HG03342 (cell line): ENCODE measurements around the gene PIAS4.

Experiments
- ATAC-seq: cut with Tn5 transposase; IDR thresholded peaks from one replicate; pipeline ENCODE4 v1.9.1; 2021; ENCODE audit warnings: mild to moderate bottlenecking, moderate library complexity; ENCODE audit not compliant: unreplicated experiment

Gene PIAS4

DNA sequence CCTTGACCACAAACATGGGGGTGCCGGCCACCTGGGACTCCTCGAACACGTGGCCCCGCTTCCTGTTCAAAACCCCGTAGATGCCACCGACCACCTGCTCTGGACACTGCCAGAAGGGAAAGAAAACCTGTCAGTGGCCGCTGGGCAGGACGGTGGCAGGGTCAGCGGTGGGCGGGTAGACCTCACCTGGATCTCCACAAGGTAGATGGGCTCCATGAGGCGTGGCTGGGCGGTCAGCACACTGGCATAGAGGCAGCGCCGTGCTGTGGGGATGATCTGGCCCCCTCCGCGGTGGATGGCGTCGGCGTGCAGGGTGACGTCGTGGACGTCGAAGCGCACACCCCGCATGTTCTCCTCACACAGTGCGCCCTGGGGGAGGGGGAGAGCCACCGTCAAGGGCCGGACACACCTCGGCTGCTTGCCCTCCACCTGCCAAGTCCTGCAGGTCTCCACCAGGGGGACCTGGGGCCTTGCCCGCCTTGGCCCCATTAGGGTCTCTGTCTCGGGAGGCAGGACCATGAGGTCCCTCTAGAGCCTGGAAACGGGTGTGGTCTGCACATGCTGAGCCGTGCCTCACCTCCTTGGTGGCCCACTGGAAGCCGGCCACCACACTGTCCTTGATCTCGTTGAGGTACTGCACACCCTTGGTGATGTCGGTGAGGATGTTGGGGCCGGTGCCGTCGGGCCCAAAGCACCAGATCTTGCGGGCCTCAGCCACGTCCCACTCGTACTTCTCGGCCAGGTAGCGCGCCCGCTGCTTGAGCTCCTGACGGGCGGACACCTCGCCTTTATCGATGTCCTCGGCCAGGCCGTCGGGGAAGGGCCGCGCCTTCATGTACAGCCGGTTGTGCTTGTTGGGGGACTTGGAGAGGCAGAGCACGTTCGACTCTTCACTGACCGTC is 30.0 kb upstream of the PIAS4 start:
- ATAC-seq = no peak

DNA sequence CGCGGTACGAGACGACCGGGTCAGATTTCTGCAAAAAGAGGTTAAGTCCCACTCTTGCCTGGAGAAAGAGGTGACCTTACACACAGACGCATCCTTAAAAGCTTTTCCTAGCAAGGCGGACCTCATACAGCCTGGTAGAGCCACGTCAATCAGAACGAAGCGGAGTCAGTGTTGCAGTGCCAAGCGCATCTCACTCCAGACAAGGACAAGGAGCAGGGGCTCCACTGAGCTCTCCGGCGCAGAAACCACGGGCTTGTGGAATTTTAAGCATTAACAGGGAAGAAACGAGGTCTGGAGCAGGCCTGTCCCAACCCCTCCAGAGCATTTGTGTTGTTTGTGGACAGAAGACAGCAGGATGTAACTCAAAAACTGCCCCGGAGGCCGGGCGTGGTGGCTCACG is 29.4 kb upstream of the PIAS4 start:
- ATAC-seq = no peak

DNA sequence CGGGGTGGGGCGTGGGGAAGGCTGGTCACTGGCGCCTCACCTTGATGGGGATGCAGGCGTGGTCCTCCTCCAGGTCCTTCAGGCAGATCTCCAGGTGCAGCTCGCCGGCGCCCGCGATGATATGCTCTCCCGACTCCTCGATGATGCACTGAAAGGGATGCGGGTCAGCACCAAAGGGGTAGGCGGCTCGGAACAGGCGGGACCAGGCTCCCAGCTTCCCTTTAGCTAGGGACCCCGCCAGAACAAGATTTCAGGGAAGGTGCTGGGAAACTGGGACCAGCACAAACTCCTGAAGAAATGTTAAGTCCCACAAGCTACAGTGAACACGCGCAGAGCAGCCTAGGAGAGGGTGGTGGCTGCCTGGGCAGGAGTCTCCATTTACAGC is 28.3 kb upstream of the PIAS4 start:
- ATAC-seq = no peak

DNA sequence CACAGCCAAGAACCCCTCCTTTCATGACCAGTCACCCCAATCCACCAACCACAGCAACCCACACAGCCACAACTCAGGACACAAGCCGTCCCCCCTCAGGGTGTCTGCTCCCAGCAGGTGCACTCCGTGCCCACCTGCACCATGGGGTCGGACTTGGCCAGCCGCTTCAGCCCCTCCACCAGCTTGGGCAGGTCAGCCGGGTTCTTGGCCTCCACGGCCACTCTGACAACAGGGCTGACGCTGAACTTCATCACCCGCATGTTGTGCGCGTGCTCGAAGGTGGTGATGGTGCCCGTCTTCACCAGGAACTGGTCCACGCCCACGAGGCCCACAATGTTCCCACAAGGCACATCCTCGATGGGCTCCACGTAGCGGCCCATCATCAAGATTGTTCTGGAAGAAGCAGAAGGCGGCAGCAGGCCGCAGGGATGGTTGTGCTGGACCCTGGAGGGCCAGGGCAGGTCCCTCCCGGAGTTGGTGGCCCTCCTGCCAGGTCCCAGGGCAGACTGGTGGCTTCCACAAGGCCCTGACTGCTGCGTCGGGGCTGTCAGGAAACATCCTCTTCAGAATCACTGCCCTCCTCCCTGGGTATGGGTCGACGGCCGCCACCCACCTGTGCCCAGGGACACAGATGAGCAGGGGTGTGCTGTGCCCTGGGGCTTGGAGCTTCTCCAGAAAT is 27.7 kb upstream of the PIAS4 start:
- no peak for ATAC-seq

DNA sequence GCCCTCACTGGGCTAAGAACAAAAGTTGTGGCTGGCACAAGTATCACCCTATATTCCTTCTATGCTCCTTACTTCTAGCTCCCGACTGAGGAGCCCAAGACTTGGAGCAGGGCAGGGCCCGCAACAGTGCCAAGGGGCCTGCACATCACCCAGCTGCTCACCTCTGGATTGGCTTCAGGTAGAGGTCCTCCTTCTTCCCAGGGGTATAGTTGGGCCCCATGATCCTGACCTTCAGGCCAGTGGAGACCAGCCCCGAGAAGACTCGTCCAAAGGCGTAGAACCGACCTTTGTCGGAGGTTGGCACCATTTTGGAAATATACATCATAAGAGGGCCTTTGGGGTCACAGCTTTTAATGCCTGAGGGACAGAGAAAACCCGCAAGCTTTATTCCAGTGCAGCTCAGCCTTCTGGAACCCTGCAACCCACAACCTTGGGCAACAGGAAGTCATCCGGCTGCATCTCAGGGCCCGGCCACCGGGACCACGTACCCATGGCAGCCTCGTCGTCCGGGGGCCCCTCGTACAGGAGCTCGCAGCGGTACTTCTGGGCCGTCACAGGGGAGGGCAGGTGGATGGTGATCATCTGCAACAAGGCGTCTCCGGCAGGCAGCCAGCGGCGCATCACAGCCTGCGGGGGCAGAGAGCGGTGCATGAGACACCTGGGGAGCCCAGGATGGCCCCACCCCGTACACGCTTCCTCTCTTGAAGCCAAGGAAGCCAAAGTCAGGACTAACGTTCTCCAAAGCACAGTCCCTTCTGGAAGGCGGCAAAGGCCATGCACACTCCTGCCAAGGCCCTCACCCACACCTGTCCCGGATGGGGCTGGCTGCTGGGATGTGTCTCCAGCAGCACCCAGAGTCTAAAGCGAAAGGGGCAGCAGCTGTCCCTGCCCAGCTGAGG is 26.9 kb upstream of the PIAS4 start:
- no peak for ATAC-seq

DNA sequence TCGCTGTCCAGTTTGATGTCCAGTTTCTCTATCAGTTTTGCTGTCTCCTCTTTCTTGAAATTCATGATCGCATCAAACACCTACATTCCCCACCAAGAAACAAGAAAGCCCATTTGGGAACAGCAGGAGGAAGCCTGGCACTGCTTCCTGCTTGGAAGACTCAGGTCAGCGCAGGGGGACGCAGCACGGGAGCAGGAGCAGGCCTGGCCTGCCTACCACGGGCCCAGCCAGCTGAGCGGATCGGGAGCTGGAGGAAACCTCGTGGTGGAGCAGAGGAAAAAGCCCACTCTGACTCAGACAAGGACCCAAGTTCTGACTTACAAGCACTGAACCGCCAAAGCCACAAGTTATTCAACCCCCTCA is 26.2 kb upstream of the PIAS4 start:
- ATAC-seq = no peak

DNA sequence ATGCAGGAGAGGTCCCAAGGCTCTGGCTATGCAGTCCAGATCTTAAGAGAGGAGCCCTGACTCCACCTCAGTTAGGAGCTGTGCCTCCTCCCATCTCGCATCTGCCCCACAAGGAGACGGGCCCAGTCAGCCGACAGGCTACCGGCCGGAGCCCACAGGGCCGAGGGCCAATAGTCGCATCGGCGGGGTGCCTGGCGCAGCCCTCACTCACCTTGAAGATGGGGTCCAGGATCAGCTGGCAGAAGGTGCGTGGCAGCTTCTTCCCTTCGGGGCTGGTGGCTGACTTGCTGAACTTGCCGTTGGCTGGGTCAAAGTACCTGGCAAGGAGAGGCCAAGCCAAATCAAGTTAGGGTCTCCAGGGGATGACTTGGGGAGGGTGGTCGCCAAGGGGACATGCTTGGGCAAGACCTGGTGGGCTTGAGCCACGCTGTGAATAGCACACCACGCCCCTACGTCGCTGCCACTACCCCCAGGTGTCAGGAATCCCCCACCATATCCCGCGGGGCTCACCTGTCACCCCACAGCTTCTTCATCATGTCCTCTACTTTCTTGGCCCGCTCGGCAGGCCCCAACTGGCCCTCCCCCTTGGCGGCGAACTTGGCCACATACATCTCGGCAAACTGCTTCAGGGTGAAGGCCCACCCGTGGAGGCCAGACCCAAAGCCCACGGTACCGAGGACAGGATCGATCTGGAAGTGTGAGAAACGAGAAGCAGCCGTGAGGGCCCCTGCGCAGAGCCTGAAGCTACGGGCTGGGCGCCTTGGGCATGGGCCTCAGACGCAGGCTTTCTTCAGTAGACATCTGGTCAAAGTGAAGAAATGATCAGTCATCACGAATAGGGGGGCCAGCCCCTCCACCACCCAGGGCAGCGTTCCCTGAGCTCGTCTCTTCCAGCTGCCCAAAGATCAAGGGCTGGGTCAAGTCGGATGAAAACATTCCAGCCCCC is 25.5 kb upstream of the PIAS4 start:
- no peak for ATAC-seq

DNA sequence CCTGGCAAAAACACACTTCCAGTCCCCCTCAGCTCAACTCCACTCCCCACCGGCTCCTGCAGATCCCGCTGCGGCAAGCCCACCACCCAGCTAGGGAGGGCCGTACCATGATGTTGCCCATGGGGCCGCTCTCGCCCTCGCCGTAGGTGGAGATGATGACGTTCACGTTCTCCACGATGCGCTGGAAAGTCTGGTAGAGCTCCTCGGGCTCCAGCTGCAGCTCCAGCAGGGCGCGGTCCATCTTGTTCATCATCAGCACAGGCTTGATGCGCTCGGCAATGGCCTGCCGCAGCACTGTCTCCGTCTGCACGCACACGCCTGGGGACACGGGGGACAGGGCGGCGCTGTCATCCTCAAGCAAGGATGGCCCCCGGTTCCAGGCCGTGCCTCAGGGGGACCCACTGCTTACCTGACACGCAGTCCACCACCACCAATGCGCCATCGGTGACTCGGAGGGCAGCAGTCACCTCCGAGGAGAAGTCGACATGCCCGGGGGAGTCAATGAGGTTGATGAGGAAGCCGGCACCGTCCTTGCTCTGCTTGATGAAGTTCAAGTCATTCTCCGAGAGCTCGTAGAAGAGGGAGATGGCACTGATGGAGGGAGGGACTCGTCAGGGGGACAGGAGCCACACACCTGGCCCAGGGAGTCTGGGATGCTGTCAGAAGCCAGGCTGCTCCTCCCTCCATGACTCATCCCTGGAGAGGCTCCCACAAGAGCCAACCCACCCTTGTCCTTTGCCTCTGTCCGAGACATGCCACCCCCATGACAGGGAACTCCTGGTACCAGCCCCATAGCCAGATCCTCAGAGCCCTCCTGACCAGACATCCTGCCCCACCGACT is 24.6 kb upstream of the PIAS4 start:
- ATAC-seq = no peak

DNA sequence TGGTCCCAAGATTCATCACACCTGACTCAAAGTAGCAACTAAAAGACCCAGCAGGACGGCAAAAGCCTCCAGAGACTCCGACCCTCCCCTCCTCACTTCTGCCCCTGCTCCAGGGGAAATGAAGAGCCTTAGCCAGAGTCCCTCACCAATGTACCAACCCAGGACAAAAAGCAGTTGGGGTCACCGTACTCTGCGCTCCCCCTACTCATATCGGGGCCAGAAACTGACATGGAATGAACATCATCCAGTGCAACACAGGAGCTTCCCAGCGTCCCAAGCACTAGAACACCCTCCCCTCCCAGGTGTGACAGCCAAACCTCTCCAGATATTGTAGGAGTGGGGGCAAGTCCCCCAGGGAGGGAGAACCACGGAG is 24.0 kb upstream of the PIAS4 start:
- ATAC-seq = no peak

DNA sequence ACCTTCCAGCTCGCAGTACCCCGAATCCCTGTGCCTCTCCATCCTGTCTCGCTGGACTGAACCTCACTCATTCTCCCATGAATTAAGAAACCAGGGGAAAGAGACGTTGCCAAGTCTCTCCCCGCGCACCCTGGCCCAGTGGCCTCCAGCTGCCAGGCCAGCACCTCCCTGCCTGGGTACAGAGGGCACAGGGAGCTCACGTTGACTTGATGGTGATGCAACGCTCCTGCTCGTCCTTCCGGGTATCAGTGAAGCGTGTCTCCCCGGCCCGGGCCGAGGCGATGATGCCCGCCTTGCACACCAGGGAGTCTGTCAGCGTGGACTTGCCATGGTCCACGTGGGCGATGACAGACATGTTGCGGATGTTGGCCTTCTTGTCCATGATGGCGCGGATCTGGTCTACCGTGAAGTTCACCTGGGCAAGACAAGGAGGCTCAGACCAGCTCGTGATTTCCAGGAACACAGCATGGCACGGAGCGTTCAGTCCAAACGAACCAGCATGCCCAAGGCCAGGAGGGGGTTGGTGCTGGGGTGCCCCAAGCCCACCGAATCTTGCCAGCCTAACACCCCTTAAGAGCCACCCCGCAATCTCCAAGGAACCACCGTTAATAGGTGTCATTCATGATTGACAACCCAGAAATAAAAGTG is 23.5 kb upstream of the PIAS4 start:
- no peak for ATAC-seq

DNA sequence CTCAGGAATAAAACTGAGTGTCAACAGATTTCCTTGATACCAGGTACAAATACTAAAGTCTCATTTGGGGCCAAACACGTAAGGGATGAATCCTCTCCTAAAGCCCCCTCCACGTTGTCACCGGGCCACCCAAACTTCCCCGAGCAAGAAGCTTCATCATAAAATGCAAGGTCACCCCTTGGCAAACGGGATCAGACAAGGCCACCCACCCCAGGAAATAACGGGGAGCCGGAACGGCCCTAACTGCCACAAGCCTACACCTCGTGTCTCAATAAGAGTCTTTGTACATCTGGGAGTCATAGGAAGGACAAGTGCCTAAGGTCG is 23.0 kb upstream of the PIAS4 start:
- ATAC-seq = no peak

DNA sequence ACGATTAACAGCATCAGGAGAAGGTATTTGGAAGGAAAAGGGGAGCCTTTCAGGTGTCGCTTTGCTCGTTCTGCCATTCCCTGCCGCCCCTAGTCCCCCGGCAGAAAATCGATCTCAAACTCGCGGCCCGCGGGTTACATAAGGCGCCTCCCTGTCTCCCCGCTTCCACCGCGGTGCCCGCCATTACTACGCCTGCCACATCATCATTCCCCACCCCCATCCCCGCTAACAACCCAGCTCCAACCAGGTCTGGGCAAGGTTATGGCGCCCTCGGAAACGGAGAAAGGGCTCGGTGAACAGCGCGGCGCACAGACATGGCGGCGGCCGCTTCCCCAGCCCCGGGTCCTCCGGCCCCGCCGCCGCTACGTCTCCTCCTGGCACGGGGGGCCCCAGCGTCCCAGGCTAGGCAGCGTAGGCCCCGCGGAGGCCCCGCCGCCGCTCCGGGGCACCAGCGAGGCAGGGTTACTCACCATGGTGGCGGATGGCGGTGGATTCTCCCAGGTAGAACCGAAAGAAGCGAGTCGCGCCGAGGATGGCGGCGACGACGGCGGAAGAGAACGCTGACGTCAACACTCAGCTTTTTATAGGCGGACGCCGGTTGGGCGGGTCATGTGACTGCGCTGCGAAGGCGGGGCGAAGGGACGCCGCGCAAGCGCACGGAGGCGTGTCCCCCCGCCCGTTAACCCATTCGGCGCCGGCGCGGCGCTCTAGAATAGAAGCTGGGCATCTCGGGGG is 22.5 kb upstream of the PIAS4 start, which contains the start of gene EEF2:
EEF2 (minus strand) TSS at position 556 of the 735 bp plus-strand sequence; CDS start at position 473, 83 bp downstream.
- ATAC-seq = no peak

DNA sequence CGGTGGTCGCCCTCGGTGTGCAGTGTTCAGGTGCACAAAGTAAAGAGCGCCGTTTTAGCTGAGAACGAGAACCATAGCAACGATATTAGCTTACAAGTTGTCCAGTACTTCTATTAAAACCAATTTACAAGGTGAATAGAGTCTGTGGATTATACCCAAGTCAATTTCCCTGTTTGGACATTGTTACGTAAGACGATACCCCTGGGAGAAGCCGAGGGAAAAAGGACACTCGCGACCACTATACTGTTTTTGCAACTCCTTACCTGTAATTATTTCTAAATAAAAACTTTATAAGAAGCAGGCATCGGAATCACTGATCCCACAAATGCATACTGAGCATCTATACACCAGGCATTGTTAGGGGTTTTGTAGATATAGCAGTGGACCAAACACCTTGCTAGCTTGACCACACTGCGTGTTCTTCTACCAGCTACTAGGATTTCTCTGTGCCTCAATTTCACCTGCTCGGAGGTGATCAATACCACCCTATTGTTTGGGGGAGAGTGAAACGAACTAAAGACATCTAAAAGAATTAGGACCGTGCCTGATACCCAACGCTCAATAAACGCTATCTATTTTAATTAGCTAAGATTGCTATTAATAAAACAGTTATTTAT is 21.8 kb upstream of the PIAS4 start:
- ATAC-seq = no peak

DNA sequence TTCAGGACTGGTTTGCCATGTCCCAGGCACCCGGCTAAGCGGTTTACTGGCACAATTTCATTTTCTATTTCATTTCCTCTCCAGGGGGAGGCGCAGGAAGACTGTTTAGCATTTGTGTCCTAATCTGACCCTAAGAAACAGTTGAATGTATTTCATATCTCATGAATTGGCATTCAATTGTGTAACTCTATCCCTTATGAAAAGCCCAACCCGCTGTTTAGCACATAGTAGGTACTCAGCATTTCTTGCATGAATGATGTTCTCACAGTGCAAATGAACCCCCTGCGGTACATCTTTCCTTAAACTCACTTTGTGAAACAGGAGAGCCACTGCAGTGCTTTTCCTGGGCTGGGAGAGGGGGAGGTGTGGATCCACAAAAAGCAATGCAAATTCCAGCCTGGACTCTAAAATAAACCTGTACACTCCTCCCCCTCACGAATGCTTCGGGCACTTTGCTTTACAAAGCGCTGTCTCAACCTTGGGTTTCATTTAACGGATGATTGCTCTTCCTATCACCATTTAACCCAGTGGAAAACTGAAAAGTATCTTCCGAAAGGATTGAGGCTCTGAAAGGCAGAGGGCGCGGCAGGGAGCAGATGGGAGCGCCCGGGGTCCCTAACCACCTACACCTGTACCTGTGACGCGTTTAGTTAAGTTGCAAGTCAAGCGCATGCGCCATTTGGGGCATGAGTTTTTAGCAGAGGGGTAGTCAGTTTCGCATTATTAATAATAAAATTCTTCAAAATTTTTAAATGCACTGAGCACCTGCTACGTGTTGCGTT is 21.1 kb upstream of the PIAS4 start:
- ATAC-seq = no peak

DNA sequence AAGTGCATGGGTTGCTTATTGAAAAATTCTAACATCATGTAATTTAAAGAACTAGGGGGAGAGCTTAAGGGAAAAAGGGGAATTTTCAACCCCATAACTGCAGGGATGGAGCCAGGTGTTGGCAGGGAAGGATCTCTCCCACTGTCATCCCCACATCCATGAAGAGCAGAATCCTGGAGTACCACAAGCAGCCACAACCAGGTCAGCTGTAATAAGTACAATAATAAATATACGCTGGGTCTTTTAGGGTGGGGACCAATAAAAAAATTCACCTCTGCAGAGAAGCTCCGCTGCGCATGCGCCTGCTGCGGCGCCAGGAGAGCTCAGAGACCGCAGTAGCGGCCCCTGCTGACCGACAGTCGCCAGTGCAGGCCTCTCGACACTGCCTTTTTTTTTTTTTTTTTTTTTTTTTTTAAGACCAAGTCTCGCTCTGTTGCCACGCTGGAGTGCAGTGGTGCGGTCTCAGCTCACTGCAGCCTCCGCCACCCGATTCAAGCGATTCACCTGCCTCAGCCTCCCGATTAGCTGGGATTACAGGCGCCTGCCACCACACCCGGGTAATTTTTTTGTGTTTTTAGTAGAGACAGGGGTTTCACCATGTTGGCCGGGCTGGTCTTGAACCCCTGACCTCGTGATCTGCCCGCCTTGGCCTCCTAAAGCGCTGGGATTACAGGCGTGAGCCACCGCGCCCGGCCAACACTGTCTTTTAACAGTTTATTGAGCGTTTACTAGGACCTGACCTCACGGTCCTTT is 19.7 kb upstream of the PIAS4 start:
- no peak for ATAC-seq

DNA sequence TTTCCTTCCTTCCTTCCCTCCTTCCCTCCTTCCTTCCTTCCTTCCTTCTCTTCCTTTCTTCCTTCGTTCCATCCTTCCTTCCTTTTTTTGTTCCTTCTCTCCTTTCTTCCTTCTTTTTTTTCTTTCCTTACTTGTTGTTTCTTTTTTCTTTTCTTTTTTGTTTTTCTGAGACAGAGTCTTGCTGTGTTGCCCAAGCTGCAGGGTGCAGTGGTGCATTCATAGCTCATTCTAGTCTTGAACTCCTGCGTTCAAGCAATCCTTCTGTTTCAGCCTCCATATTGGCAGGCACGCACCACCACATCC is 16.8 kb upstream of the PIAS4 start:
- ATAC-seq = no peak

DNA sequence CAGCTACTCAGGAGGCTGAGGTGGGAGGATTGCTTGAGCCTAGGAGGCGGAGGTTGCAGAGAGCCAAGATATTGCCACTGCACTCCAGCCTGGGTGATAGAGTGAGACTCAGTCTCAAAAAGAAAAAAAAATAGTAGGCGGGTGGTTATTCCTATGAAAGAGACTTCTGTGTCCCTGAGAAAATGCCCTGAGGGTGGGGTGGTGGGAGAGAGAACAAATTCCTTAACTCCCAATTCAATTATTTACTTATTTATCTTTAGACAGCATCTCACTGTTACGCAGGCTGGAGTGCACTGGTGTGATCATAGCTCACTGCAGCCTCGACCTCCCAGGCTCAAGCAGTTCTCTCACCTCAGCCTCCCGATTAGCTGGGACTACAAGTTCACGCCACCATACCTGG is 11.9 kb upstream of the PIAS4 start:
- no peak for ATAC-seq
